Measurements from ENCODE around the gene PARP8. TPM values are rescaled to one million over a fixed set of nuclear protein-coding genes. Genes with fewer than 3 reads are reported as not detected.
"Not testable (repeated sequence)": the region's sequence is repeated elsewhere in the genome, so short reads cannot be mapped to it uniquely, and the experiment has no call there.

The PARP8 gene
- total RNA-seq, 1 experiment from 2014 or later, result 1.9 TPM

DNA sequence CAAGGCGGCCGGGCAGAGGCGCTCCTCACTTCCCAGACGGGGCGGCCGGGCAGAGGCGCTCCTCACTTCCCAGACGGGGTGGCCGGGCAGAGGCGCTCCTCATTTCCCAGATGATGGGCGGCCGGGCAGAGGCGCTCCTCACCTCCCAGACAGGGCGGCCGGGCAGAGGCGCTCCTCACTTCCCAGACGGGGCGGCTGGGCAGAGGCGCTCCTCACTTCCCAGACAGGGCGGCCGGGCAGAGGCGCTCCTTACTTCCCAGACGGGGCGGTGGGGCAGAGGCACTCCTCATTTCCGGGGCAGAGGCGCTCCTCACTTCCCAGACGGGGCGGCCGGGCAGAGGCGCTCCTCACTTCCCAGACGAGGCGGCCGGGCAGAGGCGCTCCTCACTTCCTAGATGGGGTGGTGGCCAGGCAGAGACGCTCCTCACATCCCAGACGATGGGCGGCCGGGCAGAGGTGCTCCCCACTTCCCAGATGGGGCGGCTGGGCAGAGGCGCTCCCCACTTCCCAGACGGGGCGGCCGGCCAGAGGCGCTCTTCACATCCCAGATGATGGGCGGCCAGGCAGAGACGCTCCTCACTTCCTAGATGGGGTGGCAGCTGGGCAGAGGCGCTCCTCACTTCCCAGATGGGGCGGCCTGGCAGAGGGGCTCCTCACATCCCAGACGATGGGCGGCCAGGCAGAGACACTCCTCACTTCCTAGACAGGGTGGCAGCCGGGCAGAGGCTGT is 108.2 kb downstream of the PARP8 start:
- DNase-seq (ENCODE audit: low read depth), result not testable (repeated sequence)

DNA sequence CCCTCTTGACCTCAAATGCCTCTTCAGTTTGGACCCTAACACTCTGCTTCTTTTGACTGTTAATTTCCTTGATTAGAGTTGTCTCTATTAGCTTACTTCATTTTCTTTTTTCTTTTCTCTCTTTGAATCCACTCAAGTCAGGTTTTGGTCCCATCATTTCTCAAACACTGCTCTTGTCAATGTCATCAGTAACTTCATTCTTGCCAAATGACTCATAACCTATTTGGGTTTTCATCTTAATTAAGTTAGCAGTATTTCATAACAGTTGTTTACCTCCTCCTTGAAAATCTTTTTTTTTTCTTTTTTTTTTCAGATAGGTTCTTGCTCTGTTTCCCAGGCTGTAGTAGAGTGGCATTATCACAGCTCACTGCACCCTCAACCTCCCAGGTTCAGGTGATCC is 119.6 kb downstream of the PARP8 start:
- peak; percentile 15 for DNase-seq (ENCODE audit: low read depth)

DNA sequence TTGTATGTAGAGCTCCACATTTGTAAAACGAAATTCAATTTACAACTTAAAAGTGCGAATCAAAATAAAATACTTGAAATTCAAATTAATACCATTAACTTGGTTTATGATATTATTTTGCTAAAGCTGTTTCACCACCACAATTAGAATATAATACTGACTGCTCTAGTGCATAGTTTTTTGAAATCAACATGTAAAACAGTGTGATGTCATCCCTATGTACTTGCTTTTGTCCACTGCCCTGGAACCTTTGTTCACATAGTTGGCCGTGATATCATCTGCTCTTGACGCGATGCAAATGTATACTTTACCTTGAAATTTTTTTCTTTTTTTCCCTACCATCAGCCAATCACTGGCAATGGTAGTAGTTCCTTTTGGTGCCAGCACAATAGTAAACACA is 125.4 kb downstream of the PARP8 start:
- DNase-seq (ENCODE audit: low read depth), result no peak

DNA sequence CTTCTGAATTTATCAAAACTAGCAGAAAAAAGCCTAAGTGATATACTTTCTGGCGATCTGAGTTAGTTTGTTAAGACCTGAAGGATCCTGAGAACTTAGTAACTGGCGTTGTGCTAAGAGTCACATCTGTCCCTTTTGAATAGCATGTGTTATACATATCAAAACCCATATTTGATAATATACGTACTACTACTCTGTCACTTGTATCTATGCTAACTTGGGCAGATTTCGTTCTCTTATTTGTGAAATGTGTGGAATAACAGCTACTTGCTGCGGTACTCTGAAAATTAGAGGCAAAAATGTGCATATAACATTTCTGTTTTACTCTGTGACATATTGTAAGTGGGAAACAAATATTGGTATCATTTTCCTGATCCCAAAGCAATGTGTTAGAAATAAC is 126.4 kb downstream of the PARP8 start:
- no peak for DNase-seq (ENCODE audit: low read depth)

DNA sequence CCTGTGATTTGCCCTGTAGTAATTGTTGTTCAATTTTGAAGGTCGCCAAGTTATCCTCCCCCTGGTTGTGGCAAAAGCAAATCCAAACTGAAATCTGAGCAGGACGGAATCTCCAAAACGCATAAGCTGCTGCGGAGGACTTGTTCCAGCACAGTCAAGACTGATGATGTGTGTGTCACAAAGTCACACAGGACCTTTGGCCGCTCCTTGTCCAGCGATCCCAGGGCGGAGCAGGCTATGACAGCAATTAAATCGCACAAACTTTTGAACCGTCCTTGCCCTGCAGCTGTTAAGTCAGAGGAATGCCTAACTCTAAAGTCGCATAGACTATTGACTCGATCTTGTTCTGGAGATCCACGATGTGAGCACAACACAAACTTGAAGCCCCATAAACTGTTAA is 128.4 kb downstream of the PARP8 start:
- no peak for DNase-seq (ENCODE audit: low read depth)

GRCh38 chr5:50798002-50798401 is 131.6 kb downstream of the PARP8 start:
- DNase-seq (ENCODE audit: low read depth), result no peak

- DNase-seq (ENCODE audit: low read depth), result no peak
These were observed 133.2 kb downstream of the PARP8 start for GRCh38 chr5:50799596-50799995.

DNA sequence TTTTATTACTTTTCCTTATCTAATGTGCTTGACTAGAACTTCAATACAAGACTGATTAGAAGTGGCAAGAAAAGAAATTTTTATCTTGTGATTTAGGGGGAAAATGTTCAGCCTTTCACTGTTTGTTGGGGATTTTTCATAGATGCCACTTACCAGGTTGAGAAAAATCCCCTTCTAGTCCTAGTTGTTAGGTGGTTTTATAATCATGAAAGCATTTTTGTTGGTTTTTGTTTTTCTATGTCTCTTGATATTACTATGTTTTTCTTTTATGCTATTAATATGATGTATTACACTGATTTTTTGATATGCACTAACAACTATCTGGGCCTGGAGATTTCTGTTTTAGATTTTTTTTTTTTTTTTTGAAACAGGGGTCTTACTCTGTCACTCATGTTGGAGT is 134.0 kb downstream of the PARP8 start:
- DNase-seq (ENCODE audit: low read depth), result no peak

GRCh38 chr5:50807661-50808060 is 141.2 kb downstream of the PARP8 start:
- no peak for DNase-seq (ENCODE audit: low read depth)

DNA sequence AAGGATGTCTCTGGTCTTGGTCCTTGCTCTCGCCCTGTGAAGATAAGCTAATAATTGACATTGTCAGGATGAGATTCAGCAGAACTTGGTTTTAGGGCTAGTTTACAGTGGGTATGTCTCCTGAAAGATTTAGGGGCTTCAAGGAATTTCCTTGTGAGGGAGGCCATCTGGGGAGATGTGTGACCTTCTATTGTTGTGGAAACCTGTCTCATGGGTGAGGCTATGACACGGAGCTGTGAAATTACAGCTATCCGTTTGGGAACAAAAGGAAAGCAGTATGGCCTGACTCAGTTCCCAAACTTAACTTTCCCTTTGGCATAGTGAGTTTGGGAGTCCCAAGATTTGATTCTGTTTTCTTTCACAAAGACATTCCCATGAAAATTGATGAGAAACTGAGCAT is 142.0 kb downstream of the PARP8 start:
- no peak for DNase-seq (ENCODE audit: low read depth)

DNA sequence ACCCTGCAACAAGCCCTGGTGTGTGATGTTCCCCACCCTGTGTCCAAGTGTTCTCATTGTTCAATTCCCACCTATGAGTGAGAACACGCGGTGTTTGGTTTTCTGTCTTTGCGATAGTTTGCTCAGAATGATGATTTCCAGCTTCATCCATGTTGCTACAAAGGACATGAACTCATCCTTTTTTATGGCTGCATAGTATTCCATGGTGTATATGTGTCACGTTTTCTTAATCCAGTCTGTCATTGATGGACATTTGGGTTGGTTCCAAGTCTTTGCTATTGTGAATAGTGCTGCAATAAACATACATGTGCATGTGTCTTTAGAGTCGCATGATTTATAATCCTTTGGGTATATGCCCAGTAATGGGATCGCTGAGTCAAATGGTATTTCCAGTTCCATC is 145.3 kb downstream of the PARP8 start:
- DNase-seq (ENCODE audit: low read depth), result not testable (repeated sequence)

DNA sequence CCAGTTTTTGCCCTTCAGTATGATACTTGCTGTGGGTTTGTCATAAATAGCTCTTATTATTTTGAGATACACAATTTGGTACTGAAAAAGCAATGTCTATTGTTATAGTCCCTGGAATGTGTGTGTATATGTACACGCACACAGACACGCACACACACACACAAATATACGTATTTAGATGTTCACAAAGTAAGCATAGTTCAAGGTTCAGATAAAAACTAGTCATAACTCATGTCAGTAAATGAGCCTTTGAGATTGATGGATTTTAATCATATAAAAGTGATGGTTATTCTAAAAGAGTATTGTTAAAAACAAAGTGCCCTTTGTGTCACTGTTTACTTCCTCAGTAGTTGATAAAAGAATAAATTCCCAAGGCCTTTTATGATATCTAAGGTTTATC is 147.3 kb downstream of the PARP8 start:
- no peak for DNase-seq (ENCODE audit: low read depth)

GRCh38 chr5:50814556-50814955 is 148.1 kb downstream of the PARP8 start:
- no peak for DNase-seq (ENCODE audit: low read depth)

- no peak for DNase-seq (ENCODE audit: low read depth)
These were observed 155.6 kb downstream of the PARP8 start for GRCh38 chr5:50822046-50822445.

GRCh38 chr5:50822761-50823160 is 156.3 kb downstream of the PARP8 start:
- no peak for DNase-seq (ENCODE audit: low read depth)

- DNase-seq (ENCODE audit: low read depth), result no peak
These were observed 157.1 kb downstream of the PARP8 start for GRCh38 chr5:50823568-50823967.

GRCh38 chr5:50824109-50824508 is 157.7 kb downstream of the PARP8 start:
- no peak for DNase-seq (ENCODE audit: low read depth)

- DNase-seq (ENCODE audit: low read depth), result no peak
These were observed 161.2 kb downstream of the PARP8 start for GRCh38 chr5:50827516-50828247.

DNA sequence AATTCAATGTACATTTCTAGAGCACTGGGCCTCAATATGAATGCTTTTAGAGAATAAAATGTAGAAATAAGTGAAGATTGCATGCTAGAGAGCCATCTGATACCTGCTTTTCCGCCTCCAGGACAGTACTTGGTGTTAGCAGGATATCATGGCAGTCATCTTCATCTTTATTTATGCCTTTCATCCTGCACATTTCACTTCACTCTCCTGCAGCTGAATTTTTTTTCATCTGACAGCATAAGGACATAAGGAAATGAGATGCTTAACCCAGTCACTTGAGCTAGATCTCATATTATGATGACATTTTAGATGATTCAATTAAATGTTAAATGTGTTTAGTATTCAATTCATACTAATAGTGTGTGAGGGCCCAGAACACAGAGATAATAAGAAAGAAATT is 162.6 kb downstream of the PARP8 start:
- DNase-seq (ENCODE audit: low read depth), result no peak

DNA sequence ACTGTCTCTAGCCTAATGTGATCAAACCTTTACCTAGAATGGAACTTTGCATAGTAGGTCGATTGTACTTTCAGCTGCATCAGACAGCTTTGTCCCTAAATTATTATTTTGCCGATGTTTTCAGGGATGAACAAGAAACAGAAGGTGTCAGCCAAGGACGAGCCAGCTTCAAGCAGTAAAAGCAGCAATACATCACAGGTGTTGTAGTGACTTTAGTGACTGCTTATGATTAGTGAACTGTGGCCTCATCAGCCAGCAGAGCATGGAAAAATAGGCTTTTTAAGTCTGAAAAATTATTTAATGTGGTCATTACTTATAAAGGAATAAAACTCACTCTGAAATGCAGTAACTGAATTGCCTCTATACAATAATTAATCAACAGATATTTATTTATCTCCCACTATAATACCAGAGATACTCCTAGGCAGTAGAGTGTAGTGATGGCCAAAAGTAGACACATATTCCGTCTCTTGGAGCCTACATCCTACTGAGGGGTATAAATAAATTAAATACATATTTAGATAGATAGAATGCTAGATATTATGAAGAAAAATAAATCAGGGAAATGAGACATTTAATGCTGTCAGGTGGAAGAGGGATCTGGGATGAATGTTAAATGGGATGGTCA is 166.3 kb downstream of the PARP8 start:
- no peak for DNase-seq (ENCODE audit: low read depth)

- DNase-seq (ENCODE audit: low read depth), result no peak
These were observed 169.9 kb downstream of the PARP8 start for GRCh38 chr5:50836356-50836755.

DNA sequence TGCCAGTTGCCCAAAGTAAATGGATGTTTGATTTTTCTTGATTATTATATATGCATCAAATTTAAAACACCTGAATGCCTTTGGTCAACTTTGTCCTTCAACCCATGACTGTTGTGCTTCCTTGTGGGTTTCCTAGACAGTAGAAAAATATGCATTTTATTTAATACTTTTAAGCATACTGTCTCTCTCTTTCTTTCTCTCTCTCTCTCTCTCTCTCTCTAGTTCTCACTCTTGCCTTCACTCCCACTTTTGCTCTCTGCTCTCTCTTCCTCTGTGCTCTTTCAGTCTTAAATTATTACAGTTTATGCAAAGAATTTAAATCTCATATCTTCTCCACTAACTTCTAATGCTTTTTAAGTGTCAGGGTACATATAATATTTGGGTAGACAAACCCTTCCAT is 173.0 kb downstream of the PARP8 start:
- no peak for DNase-seq (ENCODE audit: low read depth)

DNA sequence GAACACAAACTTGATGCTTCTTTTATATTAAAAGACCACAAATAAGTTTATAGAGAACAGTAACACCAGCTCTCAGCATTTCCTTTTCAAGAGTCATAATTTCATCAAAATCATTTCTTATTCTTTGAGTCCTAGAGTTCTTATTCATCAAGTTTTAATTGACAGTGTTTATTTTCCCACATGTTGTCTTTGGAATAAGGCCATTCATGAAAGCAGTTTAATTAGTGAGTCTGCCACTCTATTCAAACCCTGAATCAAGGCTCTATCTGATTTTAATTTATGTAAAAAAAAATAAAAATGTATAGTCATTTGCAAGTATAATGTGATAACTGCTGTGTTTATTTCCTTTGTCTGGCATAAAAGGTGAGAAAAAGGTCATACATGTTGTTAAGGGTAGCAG is 176.7 kb downstream of the PARP8 start:
- no peak for DNase-seq (ENCODE audit: low read depth)

All from M059J (cell line).